ENCODE data around the gene SARDH. TPM values are rescaled to one million over a fixed set of nuclear protein-coding genes. Genes with fewer than 3 reads are reported as not detected.

Gene SARDH
- total RNA-seq, 2 experiments from 2014 or later = 5.5 to 5.6 TPM

DNA sequence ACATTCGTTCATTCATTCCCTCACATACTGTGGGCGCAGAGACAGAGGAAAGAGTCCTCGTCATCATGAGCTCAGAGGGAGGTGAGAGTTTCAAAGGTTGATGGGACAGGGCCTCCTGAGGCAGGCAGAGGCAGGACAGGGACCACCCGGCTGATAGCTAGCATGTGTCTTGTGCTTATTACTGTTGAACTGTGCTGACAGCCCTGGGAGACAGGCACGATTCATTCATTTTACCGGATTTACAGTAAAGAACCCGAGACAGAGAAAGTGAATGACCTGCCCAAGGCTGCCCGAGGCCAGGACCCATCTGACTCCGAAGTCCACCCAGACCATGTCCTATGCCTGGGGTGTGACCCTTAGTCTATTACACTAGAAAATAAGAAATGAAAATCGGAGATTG lies 124.1 kb downstream of the SARDH start:
- Mint-ChIP-seq H3K36me3 (ENCODE audit: low read depth) (no peaks in the 10 kb centered on the region), H3K4me3 (no peak overlapping the region), H3K27ac (no peak overlapping the region), H3K4me1 (ENCODE audit: low read depth) (peaks cover 3% of the 10 kb centered on the region), H3K27me3 (peaks cover 19% of the 10 kb centered on the region), H3K9me3 (no peaks in the 10 kb centered on the region)
- ATAC-seq = no peak
- DNase-seq = no peak
- POLR2A ChIA-PET = no interaction called here
- intact Hi-C loops (cut with micrococcal nuclease) = no loop called here
- TF ChIP-seq, protein P1, sequence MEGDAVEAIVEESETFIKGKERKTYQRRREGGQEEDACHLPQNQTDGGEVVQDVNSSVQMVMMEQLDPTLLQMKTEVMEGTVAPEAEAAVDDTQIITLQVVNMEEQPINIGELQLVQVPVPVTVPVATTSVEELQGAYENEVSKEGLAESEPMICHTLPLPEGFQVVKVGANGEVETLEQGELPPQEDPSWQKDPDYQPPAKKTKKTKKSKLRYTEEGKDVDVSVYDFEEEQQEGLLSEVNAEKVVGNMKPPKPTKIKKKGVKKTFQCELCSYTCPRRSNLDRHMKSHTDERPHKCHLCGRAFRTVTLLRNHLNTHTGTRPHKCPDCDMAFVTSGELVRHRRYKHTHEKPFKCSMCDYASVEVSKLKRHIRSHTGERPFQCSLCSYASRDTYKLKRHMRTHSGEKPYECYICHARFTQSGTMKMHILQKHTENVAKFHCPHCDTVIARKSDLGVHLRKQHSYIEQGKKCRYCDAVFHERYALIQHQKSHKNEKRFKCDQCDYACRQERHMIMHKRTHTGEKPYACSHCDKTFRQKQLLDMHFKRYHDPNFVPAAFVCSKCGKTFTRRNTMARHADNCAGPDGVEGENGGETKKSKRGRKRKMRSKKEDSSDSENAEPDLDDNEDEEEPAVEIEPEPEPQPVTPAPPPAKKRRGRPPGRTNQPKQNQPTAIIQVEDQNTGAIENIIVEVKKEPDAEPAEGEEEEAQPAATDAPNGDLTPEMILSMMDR (IDR thresholded peaks at IDR 0.05) = no peak
- CTCF ChIA-PET = no interaction called here

Other genes starting within 250 kb of the SARDH start
- gene MYMK, start 213.4 kb downstream of the SARDH start, total RNA-seq = not detected
- gene ADAMTSL2, start 203.6 kb downstream of the SARDH start, total RNA-seq = under 1 TPM; 0.11 to 0.25 TPM
- gene FAM163B, start 129.0 kb downstream of the SARDH start, total RNA-seq = not detected
- not detected for gene DBH, start 102.0 kb downstream of the SARDH start, total RNA-seq

All from activated CD8-positive, alpha-beta T cell treated with anti-CD3 and anti-CD28 coated beads for 36 hours (primary cell).